Panc1 (cell line): Measurements from ENCODE around the gene KHNYN. TPM values are rescaled to one million over a fixed set of nuclear protein-coding genes. Genes with fewer than 3 reads are reported as not detected.

Experiments
- ATAC-seq: fragments of 200-7000 bp; cut with Tn5 transposase; 2 replicates; pipeline ENCODE4 v1.9.1; 2020; ENCODE audit warnings: mild to moderate bottlenecking, moderate library complexity
- BruUV-seq: library from RNA; stranded (reverse); fragments of 400-500 nt; replicated peaks from 2 replicates; lab custom pipeline; 2021; lab: Mats Ljungman, UMichigan
- CTCF ChIA-PET: fragments of 300-600 bp; sonication (Branson Sonifier 250); formaldehyde crosslinking; loops from one replicate; lab custom pipeline; 2022; ENCODE audit warnings: antibody characterized with exemption; lab: Charles Lee
- POLR2A ChIA-PET: fragments of 300-600 bp; sonication (Branson Sonifier 250); formaldehyde crosslinking; loops from one replicate; lab custom pipeline; 2022; ENCODE audit warnings: antibody characterized with exemption; lab: Charles Lee
- DNase-seq: peaks from one replicate; pipeline ENCODE4 v3.0.0-alpha.2; 2010; ENCODE audit warnings: low read depth, low spot score
- H3K27ac ChIP-seq: 2 replicates; pipeline ENCODE4 v1.5.1; 2011; ENCODE audit warnings: mild to moderate bottlenecking, low read length, inconsistent platforms
- H3K27me3 ChIP-seq: fragments of 200-500 bp; sonication (Bioruptor generic); 2 replicates; pipeline ENCODE4 v1.6.0; 2014; ENCODE audit warnings: low read length, inconsistent platforms; ENCODE audit not compliant: control insufficient read depth, insufficient read depth
- H3K36me3 ChIP-seq: fragments of 200-500 bp; sonication (Bioruptor generic); 2 replicates; pipeline ENCODE4 v1.5.1; 2014; ENCODE audit warnings: inconsistent platforms, mild to moderate bottlenecking, low read length, moderate library complexity; ENCODE audit not compliant: control insufficient read depth, insufficient read depth
- H3K4me1 ChIP-seq: 2 replicates; pipeline ENCODE4 v1.5.1; 2011; ENCODE audit warnings: inconsistent platforms, mild to moderate bottlenecking, low read length, moderate library complexity; ENCODE audit not compliant: control insufficient read depth, insufficient read depth
- H3K4me3 ChIP-seq, 2 experiments: 2 replicates each; pipeline ENCODE4 v1.5.1; 2011 to 2012; ENCODE audit warnings: low read depth in 2 of 2, low read length in 2 of 2, mild to moderate bottlenecking in 2 of 2, inconsistent platforms in 1 of 2, moderate library complexity in 1 of 2
- H3K9me3 ChIP-seq: fragments of 200-500 bp; sonication (Bioruptor generic); 2 replicates; pipeline ENCODE4 v1.5.1; 2014; ENCODE audit warnings: low read depth, mild to moderate bottlenecking, inconsistent platforms, low read length, moderate library complexity; ENCODE audit not compliant: control insufficient read depth, insufficient read depth
- POLR2AphosphoS5 ChIP-seq: IDR thresholded peaks from 2 replicates; pipeline ENCODE4 v1.6.1; 2012; ENCODE audit warnings: mild to moderate bottlenecking, low read depth, low read length, moderate library complexity
- SIN3A ChIP-seq: IDR thresholded peaks from 2 replicates; pipeline ENCODE4 v1.6.1; 2012; ENCODE audit warnings: low read depth, mild to moderate bottlenecking, low read length, moderate library complexity, borderline replicate concordance; ENCODE audit not compliant: insufficient read depth
- TCF7L2 ChIP-seq: IDR thresholded peaks from 2 replicates; pipeline ENCODE4 v1.6.1; 2011; ENCODE audit warnings: mild to moderate bottlenecking, low read depth, low read length, inconsistent platforms
- in situ Hi-C: cut with HindIII; loops from 2 replicates; pipeline ENCODE4 v1.10.0; 2016; ENCODE audit warnings: low sequenced_read_pairs, low pct_unique_long_range_greater_than_20kb
- intact Hi-C: fragments of 100-400 bp; cut with micrococcal nuclease; formaldehyde crosslinking; loops from one replicate; pipeline ENCODE4 v1.10.0; 2022; ENCODE audit not compliant: unreplicated experiment
- total RNA-seq: library from RNA; stranded (reverse); gene quantifications from one replicate; pipeline ENCODE4 v1.2.1, GENCODE V29; 2021; ENCODE audit not compliant: unreplicated experiment
- TF ChIP-seq, protein P1 (sequence below): fragments of 450-650 bp; IDR thresholded peaks from 2 replicates; pipeline ENCODE4 v1.5.1; 2017; ENCODE audit warnings: mild to moderate bottlenecking
- TF ChIP-seq, protein P2 (sequence below), 2 experiments: IDR thresholded peaks; 2 replicates each; pipeline ENCODE4 v1.6.1; 2011 to 2012; ENCODE audit warnings: low read depth in 2 of 2, control low read depth in 1 of 2, low read length in 1 of 2, mild to moderate bottlenecking in 1 of 2, moderate library complexity in 1 of 2; ENCODE audit not compliant: insufficient read depth in 1 of 2

Gene KHNYN
- total RNA-seq, 1 experiment from 2014 or later = 37.6 TPM

GRCh38 chr14:24399999-24400718, 29.6 kb upstream of the KHNYN start:
- TF ChIP-seq TCF7L2 (no peak), SIN3A (no peak), POLR2AphosphoS5 (no peak)
- TF ChIP-seq, protein P1, sequence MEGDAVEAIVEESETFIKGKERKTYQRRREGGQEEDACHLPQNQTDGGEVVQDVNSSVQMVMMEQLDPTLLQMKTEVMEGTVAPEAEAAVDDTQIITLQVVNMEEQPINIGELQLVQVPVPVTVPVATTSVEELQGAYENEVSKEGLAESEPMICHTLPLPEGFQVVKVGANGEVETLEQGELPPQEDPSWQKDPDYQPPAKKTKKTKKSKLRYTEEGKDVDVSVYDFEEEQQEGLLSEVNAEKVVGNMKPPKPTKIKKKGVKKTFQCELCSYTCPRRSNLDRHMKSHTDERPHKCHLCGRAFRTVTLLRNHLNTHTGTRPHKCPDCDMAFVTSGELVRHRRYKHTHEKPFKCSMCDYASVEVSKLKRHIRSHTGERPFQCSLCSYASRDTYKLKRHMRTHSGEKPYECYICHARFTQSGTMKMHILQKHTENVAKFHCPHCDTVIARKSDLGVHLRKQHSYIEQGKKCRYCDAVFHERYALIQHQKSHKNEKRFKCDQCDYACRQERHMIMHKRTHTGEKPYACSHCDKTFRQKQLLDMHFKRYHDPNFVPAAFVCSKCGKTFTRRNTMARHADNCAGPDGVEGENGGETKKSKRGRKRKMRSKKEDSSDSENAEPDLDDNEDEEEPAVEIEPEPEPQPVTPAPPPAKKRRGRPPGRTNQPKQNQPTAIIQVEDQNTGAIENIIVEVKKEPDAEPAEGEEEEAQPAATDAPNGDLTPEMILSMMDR = no peak
- TF ChIP-seq, protein P2, sequence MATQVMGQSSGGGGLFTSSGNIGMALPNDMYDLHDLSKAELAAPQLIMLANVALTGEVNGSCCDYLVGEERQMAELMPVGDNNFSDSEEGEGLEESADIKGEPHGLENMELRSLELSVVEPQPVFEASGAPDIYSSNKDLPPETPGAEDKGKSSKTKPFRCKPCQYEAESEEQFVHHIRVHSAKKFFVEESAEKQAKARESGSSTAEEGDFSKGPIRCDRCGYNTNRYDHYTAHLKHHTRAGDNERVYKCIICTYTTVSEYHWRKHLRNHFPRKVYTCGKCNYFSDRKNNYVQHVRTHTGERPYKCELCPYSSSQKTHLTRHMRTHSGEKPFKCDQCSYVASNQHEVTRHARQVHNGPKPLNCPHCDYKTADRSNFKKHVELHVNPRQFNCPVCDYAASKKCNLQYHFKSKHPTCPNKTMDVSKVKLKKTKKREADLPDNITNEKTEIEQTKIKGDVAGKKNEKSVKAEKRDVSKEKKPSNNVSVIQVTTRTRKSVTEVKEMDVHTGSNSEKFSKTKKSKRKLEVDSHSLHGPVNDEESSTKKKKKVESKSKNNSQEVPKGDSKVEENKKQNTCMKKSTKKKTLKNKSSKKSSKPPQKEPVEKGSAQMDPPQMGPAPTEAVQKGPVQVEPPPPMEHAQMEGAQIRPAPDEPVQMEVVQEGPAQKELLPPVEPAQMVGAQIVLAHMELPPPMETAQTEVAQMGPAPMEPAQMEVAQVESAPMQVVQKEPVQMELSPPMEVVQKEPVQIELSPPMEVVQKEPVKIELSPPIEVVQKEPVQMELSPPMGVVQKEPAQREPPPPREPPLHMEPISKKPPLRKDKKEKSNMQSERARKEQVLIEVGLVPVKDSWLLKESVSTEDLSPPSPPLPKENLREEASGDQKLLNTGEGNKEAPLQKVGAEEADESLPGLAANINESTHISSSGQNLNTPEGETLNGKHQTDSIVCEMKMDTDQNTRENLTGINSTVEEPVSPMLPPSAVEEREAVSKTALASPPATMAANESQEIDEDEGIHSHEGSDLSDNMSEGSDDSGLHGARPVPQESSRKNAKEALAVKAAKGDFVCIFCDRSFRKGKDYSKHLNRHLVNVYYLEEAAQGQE (IDR thresholded peaks at IDR 0.05; ENCODE audit: insufficient read depth in 1 of 2, low read depth in 2 of 2, low read length in 1 of 2) = no peak
- Histone ChIP-seq H3K27me3 (peaks cover 3% of the 10 kb centered on the region), H3K9me3 (no peaks in the 10 kb centered on the region), H3K4me3 (no peak overlapping the region; a peak in 1 of 4 replicates), H3K27ac (no peak overlapping the region), H3K4me1 (no peaks in the 10 kb centered on the region), H3K36me3 (no peaks in the 10 kb centered on the region)
- no TSS peak for BruUV-seq
- intact Hi-C loops (no loop called here), in situ Hi-C loops (no loop called here)
- no peak for DNase-seq
- no peak for ATAC-seq
- ChIA-PET CTCF (no interaction called here), POLR2A (no interaction called here)

DNA sequence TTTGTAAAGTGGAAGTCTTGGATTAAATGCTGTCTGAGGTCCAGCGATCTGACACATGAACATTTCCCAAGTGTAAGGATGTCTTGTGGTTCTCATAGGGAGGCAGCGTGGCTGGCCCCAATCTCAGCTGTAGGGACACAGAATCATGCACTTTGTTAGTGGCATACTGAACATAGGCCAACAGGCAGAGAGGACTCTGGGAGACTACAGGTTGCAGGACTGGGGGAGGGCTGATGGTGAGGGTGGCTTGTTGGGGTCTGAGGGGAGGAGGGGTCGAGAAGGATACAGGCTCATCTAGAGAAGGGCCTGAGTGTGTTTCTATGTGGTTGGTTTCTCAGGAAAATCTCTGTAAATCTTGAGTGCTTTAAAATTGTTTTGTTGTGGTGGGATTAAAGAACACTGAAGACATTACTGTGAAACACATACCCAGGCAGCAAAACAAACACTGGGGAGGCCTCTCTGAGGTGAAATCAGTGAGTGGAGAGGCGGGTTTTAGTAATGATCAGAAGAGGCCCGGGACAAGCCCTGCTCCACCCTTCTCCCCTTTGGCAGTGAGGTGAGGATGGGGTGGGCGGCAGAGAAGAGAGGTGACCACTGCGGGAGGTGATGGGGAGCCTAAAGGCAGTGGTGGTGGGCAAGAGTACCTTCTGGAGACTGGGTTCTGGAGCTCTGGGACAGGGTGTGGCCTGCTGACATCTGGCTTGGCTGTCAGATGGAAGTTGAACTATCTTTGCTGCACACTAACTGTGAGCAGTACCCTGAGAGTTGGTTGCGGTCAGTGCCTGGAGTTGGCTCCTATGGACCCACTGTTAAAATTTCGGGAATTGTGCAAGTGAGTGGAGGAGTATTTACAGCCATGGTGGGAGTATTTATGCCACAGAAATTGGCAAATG, 27.7 kb upstream of the KHNYN start:
- intact Hi-C loops (no loop called here), in situ Hi-C loops (no loop called here)
- Histone ChIP-seq H3K36me3 (no peaks in the 10 kb centered on the region), H3K27me3 (peaks cover 3% of the 10 kb centered on the region), H3K27ac (no peak overlapping the region), H3K9me3 (no peaks in the 10 kb centered on the region), H3K4me1 (no peaks in the 10 kb centered on the region), H3K4me3 (no peak overlapping the region)
- DNase-seq (no peak), ATAC-seq (no peak)
- BruUV-seq = no TSS peak
- ChIA-PET POLR2A (no interaction called here), CTCF (interaction anchor here (0.6 to 1.2 kb wide), 3 partner anchors 27 to 182 kb away, joined by 3 to 11 read pairs (median 7); no protein-coding TSS in a partner anchor)
- TF ChIP-seq, protein P2 (IDR thresholded peaks at IDR 0.05; ENCODE audit: insufficient read depth in 1 of 2, low read depth in 2 of 2, low read length in 1 of 2) = no peak
- no peak for TF ChIP-seq POLR2AphosphoS5
- TF ChIP-seq, protein P1 = no peak
- no peak for TF ChIP-seq SIN3A
- no peak for TF ChIP-seq TCF7L2
